ENCODE data around the gene C1QC.

Gene C1QC

DNA sequence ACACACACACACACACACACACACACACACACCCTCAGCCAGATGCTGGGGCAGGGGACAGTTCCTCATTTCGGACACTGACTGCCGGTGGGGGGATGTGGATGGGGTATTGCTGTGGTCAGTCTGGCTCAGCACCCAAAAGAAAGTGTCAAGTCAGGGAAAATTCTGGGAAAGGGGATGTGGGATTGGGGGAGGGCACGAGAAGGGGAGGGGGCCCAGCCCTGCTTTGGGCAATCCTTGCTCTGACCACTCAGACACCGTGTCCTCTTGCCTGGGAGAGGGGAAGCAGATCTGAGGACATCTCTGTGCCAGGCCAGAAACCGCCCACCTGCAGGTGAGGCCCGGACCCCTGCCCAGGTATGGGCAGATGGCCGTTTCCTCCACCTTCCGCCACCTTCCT is at the start of gene C1QC:
TSS of gene C1QC (plus strand) at position 253 of the 400 bp plus-strand sequence. CDS start 391 bp downstream, outside the sequence.
- DNase-seq (ENCODE audit: low spot score) = no peak

DNA sequence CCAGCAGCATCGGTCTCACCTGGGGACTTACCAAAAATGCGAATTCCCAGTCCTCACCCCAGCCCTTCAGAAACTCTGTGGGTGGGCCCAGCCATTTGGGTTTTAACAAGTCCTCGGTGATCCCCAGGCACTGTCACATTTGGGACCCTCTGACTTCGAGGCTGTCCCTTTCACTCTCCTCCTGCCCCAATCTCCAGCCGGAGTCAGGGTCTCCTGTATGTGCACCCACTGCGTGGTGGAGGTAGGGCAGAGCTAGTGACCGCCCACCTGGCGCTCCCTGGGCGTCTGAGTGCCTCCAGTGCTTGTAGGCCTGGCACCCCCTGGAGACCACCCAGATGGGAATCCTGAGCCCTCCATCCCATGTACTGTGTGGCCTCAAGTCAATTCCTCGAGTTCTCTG is 49.0 kb upstream of the C1QC start:
- DNase-seq (ENCODE audit: low spot score) = no peak

DNA sequence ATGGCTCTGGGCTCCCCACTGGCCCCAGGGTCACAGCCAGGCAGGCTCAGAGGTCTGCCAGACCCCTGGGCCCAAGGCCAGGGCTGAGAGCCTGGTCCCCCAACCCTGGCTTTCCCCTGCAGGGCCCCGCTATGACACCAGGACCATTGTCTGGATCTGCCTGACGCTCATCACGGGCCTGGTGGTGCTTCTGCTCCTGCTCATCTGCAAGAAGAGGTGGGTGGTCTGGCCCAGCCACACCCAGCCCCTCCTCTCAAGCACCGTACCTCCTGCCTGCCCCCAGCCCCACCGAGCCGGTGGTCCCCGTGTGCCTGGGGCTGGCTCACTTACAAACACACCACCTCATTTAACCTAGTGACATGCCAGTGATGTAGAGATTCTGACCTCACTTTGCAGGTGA is 48.3 kb upstream of the C1QC start:
- DNase-seq (ENCODE audit: low spot score) = no peak

DNA sequence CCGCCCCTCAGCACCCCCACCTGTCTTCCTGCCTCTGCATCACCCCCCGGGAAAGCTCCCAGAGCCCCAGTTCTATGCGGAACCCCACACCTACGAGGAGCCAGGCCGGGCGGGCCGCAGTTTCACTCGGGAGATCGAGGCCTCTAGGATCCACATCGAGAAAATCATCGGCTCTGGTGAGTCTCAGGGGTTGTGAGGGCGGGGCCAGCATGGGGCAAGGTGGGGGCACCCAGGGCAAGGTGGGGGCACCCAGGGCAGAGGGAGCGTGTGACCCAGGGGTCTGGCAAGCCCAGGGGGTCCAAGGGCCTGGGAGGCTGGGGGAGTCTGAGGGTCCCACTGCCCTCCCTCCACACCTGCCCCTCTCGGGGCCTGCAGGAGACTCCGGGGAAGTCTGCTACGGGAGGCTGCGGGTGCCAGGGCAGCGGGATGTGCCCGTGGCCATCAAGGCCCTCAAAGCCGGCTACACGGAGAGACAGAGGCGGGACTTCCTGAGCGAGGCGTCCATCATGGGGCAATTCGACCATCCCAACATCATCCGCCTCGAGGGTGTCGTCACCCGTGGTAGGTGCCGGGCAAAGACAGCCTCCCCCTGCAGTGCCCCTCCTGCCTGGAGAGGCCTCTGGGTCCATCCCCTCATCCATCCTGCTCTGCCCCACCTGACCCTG is 46.0 kb upstream of the C1QC start:
- no peak for DNase-seq (ENCODE audit: low spot score)

DNA sequence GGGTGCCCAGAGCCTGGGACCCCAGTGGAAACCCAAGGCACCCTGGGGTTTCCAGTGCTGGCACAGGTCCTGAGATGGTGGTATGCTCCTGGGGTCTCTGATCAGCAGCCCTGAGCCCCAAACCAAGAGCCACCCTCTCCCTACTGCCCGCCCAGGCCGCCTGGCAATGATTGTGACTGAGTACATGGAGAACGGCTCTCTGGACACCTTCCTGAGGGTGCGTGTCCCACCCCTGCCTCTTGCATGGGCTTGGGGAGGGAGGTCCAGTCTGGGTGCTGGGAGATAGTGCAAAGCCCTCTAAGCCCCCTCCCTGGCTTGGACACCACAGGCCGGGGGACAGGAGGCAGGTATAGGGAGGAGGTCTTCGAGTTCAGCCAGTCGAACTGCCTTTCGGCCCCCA is 45.4 kb upstream of the C1QC start:
- no peak for DNase-seq (ENCODE audit: low spot score)

DNA sequence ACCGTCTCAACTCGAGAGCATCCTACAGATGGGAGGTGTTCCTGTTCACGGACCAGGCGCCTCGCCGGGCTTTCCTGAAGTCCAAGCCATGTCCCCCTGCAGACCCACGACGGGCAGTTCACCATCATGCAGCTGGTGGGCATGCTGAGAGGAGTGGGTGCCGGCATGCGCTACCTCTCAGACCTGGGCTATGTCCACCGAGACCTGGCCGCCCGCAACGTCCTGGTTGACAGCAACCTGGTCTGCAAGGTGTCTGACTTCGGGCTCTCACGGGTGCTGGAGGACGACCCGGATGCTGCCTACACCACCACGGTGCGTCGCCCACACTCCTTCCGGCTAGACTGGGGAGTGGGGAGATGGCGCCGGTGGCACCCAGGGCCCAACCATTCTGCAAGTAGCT is 44.7 kb upstream of the C1QC start:
- no peak for DNase-seq (ENCODE audit: low spot score)

DNA sequence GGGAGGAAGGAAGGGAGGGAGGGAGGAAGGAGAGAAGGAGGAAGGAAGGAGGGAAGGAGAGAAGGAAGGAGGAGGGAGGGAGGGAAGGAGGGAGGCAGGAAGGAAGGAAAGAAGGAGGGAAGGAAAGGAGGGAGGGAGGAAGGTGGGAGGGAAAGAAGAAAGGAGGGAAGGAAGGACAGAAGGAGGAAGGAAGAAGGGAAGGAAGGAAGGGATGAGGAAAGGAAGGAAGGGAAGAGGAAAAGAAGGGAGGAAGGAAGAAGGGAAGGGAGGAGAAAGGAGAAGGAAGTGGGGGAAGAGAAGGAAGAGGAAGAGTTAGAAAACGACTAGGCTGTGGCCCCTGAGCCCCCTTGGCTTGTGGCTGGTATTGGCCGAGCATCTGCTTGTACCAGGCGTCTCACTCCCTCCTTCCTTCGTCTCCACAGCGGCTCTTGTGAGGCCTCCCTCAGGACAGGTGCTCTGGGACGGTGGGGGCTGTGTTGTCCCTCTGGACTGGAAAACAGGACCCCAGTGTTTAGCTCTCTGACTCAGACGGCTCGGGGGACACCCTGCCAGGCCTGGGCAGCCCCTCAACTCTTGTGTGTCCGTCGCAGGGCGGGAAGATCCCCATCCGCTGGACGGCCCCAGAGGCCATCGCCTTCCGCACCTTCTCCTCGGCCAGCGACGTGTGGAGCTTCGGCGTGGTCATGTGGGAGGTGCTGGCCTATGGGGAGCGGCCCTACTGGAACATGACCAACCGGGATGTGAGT is 43.2 kb upstream of the C1QC start:
- no peak for DNase-seq (ENCODE audit: low spot score)

DNA sequence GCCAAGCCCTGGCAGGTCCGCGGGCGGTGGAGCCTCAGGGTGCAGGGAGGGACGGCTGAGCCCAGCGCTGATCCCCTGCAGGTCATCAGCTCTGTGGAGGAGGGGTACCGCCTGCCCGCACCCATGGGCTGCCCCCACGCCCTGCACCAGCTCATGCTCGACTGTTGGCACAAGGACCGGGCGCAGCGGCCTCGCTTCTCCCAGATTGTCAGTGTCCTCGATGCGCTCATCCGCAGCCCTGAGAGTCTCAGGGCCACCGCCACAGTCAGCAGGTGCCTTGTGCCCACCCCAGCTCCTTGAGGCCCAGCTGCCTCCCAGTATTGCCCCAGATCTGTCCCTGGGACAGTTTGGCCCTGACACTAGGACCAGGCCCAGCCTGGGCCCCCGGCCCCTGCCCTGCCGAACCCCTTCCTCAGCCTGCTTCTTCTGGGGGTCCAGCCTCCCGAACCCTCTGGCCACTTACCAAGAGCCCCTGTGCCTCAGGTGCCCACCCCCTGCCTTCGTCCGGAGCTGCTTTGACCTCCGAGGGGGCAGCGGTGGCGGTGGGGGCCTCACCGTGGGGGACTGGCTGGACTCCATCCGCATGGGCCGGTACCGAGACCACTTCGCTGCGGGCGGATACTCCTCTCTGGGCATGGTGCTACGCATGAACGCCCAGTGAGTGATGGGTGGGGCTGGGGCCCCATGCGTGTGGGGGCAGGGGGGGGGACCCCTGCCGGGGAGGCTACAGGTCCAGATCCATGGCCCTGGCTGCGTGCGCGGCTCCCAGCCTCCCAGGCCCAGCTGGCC is 42.4 kb upstream of the C1QC start:
- no peak for DNase-seq (ENCODE audit: low spot score)

DNA sequence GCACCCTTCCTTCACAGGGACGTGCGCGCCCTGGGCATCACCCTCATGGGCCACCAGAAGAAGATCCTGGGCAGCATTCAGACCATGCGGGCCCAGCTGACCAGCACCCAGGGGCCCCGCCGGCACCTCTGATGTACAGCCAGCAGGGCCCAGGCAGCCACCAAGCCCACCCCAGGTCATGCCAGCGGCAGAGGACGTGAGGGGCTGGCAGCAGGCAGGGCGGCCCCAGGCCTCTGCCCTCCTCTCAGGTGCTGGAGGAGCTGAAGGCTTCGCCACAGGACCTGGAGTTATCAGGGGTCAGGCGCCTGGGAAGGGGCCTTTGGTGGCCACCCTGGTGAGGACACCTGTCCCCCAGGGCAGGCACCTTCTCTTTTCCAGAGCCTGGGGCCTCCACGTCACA is 41.8 kb upstream of the C1QC start:
- no peak for DNase-seq (ENCODE audit: low spot score)

DNA sequence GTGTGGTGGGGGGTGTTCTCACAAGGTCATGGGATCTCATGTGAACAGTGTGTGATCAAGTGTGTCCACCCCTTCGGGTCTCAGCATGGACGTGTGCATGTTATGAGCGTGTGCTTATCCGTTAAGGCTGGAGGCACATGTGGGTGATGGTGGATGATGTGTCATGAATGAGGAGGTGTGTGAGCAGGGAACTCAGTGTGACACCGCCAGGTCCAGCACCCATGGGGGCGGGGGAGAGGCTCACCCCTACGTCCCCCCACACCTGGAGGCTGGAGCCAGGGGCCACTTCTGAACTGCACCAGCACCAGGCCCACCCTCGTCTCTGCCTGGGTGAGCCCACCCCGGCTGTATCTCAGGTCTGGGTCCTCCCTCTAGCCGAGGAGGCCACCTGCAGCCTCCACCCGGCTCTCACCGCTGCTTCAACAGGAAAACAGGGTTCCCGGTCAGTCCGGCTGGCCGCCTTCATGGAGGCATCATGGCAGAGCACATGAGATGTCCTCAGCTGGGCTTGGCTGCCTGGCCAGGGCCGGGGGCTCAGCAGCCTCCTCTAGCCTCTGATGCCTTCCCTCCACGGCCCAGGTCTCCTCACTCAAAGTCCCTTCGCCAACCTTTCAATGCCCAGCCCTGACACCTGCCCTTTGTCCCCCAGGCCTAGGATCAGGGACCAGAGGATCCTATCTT is 41.2 kb upstream of the C1QC start:
- DNase-seq (ENCODE audit: low spot score) = no peak

DNA sequence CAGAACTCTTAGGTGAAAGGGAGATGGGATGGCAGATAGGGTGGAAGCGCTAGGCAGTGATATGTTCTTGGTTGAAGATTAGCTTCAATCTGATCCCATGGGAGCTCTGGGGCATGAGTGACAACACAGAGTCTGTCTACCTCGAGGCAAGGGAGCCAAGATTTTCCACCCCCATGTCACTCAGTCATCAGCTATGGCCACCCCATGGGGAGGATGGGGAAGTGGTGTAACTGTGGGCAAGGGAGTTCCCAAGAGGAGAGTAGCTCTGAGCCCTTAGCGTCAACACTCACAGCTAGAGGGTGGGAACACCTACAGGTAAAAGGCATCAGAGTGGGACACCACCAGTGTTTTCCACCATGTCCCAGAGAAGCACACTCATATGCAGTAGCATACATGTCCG is 37.3 kb upstream of the C1QC start:
- no peak for DNase-seq (ENCODE audit: low spot score)

DNA sequence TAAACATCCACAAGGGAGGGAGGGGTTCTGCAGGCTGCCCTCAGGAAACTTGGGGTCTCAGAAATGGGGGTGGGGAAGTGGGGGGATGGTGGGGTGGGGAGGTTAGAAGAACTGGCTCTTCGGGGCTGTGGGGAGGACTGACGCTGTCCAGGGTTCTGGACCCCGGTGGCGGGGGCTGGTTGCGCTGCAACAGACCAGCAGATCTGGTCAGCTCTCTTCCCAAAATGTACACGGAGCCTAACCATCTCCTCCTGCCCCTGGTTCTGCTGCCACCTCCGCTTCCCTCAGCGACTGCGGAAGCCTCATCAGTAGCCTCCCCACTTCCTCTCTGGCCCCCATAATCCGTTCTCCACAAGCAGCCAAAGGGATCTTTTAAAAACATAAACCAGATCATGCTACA is 36.3 kb upstream of the C1QC start:
- DNase-seq (ENCODE audit: low spot score) = no peak

DNA sequence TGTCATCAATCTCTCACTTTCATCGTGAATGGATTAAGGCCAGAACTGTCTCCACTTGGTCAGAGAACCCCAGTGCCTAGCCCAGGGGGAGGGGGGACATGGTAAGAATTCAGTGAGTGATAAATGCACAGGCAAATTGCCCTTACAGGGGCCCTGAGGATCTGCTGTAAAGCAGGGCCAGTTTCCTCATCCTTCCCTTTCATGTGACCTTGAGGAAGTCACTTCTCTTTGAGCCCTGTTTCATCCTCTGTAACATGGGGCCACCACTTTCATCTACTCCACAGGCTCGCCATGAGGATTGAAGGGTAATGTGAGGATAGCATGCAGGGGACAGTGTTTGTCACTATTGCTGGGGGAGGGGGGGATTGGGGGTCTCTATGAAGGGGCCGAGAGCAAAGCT is 35.1 kb upstream of the C1QC start:
- no peak for DNase-seq (ENCODE audit: low spot score)

DNA sequence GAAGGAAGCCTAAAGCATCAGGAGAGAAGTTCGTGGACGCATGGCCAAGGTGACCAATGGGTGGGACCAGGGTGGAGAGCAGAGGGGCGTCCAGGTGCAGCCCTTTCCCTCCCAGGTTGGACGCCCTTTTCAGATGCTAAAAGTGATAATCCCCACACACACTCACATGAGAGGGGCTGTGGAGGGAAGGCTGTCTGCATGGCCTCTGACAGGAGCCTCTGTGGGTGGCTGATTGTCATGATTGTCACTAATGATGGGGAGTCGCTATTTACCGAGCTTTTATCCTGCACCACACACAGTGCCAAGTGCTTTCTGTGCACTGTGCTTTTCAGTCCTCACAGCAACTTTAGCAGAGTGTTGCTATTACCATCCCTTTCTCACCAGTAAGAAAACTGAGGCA is 34.1 kb upstream of the C1QC start:
- no peak for DNase-seq (ENCODE audit: low spot score)

DNA sequence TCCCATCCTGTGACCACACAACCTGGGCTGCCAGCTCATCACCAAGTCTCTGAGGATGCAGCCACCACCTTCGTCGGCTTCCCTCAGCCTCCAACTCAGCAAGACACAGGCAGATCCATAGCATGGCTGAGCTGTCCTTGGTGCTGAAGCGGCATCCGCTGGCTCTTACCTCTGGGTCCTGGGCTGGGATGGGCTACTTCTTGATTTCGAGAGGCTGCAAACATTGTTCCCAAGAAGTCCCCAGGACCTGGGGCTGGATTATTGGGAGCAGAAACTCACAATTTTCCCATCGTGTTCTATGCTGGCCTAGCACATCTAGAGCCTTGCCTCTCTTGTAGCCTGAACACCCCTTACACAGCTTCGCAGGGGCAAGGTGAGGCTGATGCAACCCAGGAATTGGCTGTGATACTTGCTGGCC is 31.9 kb upstream of the C1QC start:
- DNase-seq (ENCODE audit: low spot score) = peak; percentile 80

DNA sequence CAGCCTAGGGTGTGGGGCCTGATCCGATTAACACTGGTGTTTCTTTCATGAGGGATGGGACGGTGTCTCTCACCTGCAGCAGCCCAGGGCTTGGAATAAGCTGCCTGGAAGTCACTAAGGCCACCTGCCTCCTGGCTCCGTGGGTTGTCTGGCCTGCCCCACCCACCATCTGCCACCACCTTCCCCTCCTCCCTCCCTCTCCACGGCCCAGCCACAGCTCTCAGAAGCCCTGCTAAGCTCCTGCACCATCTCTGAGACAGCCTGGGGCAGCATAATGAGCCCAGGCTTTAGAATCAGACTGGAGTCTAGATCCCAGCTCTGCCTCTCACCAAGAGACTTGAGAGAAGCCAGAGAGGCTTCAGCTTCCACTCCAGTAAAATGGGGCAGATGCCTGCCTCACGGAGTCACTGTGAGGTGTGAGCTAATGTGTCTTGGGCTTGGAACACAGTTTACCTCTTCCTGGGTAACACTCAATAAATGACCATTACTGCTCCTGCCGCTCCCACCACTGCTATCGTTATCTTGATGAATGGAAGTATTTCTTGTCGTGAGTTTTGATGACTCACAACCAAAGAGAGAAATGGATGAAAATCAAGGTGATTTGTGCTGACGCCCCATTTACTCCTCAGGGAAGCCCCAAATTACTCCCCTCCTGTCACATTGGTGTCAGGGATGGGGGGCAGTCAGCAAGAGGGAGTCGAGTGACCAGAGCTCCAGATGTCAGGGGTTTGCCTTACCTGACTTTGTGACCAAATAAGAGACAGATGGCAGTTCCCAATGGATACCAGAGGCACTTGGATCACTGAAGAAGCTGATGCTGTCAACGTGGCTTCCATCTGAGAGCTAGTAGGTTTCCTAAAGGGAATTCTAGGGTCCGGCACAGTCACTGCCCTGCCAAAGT is 30.5 kb upstream of the C1QC start:
- no peak for DNase-seq (ENCODE audit: low spot score)

DNA sequence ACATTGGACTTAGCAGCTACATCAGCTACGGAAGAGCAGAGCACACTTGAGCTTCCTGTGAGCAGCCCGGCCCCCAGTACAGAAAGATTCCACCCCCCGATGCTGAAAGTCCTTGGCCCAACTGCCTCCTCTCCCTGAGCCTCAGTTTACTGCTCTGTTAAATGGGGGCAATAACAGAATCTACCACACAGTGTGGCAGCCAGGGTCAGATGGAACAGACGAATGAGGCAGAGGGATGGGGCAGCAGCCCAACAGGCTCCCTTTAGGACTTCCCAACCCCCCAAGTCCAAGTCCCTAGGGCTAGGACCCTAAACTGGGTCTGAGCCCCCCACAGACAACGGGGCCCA is 29.9 kb upstream of the C1QC start:
- DNase-seq (ENCODE audit: low spot score) = no peak

DNA sequence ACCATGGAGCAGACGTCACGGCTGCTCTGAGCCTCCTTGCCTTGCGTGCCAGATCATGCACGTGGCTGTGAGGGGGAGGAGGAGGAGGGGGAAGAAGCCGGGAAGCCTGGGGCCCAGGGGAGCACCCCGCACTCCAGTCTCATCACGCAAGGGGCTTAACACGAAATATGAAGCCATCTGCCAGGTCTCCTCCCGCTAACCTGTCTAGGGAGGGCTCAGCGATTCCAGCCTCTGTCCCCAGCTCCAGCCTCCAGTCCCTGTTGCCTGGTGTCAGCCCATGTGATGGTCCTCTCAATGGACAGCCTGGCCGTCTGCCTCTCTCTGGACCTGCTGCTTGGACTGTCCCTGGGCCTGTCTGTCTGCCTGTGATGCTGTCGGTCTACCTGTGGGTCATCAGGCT is 29.5 kb upstream of the C1QC start:
- DNase-seq (ENCODE audit: low spot score) = no peak

DNA sequence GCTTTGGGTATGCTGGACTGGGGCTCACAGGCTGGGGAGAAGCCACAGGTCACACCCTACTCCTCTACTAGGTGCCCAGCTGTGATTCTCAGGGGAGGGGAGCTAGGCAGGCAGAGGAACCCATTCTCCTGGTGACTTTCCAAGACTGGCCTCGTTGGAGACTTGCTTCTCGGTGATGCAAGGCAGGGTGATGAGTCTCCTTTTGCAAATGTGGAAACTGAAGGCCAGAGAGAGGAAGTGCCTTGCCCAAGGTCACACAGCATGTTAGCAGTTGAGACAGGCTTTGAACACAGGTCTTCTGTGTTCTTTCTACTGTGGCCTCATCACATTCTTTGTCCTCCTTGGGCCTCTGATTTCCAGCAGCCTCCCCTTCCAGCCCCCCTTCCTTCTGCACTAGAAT is 27.5 kb upstream of the C1QC start:
- no peak for DNase-seq (ENCODE audit: low spot score)

DNA sequence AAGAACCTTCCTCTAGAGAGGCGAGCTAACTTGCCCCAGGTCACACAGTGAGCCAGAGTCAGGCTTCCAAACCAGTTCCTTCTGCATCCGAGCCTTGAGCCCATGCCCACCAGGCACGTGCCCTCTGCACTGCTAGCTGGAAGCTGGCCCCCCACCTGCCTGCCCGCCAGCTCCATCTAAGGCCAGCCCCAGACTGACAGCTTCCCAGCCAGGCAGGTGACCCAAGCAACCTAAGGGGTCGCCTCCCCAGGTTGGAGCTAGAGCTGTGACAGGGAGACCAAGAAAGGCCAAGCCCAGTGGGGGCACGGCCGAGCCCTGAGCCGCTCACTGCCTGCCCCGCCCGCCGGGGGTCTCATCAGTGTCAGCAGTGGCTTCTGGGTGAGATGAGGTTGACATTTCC is 26.9 kb upstream of the C1QC start:
- no peak for DNase-seq (ENCODE audit: low spot score)

DNA sequence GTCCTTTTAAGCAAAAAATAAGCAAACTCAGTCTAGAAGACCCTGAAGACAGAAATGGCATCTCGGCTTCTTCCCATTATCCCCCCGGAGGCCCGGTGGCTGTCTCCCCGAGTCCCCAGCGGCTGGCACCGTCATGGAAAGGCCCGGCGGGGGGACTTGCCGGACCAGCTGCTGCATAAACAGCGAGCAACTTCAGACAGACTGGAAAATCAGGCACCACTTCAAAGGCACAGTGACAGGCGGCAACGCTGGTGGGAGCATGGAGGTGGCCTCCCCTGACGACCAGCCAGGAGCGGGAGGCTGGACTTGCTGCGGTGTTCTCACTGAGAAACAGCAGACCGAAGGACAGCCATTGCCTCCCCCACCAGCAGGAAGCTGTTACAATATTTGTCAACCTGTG is 25.4 kb upstream of the C1QC start:
- no peak for DNase-seq (ENCODE audit: low spot score)

DNA sequence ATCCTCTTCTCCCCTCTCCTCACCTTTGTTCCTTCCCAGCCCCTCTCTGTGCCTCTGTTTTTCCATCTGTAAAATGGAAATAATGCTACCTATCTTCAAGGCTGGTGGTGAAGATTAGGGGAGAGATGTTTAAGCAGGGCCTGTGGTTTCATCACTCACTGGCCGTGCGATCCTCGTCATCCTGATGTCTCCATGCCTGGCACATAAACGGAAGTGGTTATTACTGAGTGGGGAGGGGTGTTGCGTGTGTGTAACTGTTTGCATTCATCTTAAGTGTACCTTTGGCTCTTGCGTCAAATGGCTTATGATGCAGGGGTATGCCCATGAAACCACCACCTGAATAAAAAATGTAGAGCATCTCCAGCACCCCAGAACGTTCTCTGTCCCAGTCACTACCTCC is 24.2 kb upstream of the C1QC start:
- DNase-seq (ENCODE audit: low spot score) = no peak

Data from left forelimb (tissue), 1 donor.